HG03521 (cell line): ENCODE data around the gene S1PR5.
A peak's percentile ranks its signal among the peaks of the same experiment; 100 is the strongest.

Source experiments
- ATAC-seq: cut with Tn5 transposase; IDR thresholded peaks from one replicate; pipeline ENCODE4 v1.9.1; 2021; ENCODE audit warnings: mild to moderate bottlenecking, moderate library complexity; ENCODE audit not compliant: unreplicated experiment

S1PR5 gene

DNA sequence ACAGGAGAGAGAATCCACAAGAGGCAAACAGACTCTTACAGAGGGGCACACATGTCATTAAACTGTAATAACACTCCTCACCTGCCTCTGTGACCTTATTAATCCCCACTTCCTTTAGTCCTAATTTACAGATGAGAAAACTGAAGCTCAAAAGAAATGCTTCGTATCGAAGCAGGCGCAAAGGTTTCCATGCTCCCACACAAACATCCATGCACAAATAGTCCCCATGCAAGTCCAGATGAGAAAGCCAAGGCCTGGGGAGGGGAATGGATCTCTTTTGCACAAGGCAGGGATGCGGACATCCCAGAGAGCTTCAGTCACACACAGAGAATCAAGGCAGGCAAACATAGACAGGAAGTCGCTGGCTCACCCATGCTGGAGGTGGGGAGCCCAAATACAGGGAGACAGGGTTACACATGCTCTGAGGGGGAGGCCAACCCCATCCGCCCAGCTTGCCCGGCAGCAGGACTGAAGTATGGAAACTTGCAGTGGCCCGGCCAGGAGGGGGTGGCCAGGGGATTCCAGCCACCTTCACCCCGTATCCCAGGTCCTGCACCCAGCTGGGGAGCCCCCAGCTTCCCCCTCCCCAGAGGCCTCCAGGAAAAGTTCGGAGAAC lies 468 bp downstream of the S1PR5 start:
- ATAC-seq, result no peak

- ATAC-seq, result no peak
Observed at GRCh38 chr19:10516064-10516385, 1.2 kb downstream of the S1PR5 start.

DNA sequence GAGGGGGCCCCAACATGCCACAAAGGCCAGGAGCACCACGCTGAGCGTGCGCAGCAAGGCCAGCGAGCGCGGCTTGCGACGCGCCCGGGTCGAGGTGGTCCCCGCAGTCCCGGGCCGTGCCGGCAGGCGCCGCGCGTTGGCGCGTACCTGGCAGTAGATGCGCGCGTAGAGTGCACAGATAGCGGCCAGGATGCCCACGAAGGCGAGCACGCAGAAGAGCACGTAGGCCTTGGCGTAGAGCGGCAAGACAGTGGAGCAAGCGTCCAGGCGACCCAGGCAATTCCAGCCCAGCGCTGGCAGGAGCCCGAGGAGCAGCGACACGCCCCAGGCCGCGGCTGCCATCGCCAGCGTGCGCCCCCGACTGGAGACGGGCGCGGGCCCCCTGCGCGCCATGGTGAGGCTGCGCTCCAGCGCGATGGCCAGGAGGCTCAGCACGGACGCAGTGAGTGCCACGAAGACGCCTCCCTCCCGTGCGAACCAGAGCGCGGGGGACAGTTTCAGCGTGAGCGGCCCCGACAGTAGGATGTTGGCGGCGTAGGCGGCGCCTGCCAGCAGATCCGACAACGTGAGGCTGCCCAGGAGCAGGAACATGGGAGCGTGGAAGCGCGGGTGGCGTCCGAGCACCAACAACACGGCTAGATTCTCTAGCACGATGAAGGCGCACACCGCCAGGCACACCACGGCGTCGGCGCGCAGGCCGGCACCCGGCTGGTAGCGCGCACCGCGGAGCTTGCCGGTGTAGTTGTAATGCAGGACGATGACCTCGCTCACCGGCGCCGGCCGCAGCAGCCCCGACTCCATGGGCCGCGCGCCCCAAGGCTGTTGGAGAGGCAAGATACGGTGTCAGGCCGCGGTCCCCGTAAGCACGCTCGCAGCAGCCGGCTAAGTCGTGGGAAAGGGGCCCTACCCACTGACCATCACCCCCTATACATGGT lies 2.8 kb downstream of the S1PR5 start:
- ATAC-seq, result no peak

DNA sequence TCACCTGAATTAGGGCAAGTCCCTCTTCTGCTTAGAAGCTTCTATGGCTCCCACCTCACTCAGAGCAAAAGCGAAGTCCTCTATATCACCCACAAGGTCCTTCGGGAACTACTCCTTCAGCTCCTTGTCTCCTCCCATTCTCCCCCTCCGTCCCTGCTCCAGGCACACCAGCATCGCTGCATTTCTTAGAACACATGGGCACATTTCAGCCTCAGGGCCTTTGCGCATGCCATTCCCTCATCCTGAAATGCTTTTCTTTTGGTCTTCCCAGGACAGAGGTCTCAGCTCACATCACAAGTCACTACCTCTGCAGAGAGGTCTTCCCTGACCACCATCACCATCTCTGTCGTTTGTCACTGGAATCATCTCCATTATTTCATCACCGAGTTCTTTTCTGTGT lies 4.0 kb downstream of the S1PR5 start:
- ATAC-seq, result no peak

- no peak for ATAC-seq
Observed at GRCh38 chr19:10510301-10510802, 6.9 kb downstream of the S1PR5 start.

GRCh38 chr19:10508707-10509106 lies 8.5 kb downstream of the S1PR5 start:
- no peak for ATAC-seq

GRCh38 chr19:10508036-10508435 lies 9.2 kb downstream of the S1PR5 start:
- no peak for ATAC-seq

DNA sequence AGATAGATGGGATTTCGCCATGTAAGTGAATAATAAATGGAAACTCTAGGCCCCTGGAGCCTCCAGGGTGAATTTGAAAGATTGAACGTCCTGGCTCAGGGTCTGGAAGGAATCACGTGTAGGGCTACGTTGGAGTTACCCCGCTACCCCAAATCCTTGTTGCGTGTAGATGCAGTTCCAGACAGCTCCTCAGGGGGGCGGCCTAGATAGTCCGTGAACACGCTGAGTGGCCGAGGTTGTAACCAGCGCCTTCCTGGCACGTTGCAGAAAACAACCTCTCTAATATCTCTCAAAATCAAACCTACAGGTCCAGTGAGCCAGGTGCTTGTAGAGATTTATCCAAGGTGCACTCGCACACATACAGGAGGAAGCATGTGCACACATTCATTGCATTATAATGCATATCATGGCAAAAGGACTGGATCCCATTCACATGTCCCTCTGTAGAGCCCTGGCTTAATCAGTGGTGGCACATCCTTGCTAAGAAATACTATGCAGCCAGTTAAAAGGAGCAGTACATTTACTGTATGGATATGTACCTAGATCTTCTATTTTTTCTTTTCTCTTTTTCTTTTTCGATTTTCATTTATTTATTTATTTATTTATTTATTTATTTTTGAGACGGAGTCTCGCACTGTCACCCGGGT lies 11.5 kb downstream of the S1PR5 start:
- no peak for ATAC-seq

GRCh38 chr19:10503002-10503789 lies 14.1 kb downstream of the S1PR5 start, which contains the start of gene KEAP1:
Gene KEAP1, minus strand, starts transcription at chr19:10503356. Its CDS starts 3,323 bp downstream, at chr19:10500033.
- ATAC-seq, result peak; percentile 27

DNA sequence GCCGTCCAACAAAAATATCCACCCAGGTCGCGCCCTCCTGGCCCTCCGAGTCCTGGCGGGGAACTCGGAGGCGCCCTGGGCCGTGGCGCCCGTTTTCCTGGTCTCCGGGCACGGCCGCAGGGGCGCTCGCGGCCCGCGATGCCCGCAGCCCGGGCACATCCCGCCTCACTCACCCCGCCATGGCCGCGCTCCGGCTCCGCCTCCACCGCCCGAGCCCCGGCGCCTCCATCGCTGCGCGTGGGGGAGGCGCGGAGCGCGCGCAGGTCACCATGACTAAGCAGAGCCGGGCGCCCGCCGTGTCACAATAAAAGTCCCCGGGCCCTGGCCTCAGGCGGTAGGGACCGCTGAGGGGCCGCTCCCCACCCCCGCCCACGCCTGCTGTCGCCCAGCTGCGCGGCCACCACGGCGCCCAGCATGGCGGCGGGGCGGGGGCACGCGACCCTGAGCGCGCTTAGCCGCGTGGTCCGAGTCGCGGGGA lies 14.7 kb downstream of the S1PR5 start:
- peak; percentile 90 for ATAC-seq

- peak; percentile 15 for ATAC-seq
Observed at GRCh38 chr19:10501971-10502523, 15.2 kb downstream of the S1PR5 start.

DNA sequence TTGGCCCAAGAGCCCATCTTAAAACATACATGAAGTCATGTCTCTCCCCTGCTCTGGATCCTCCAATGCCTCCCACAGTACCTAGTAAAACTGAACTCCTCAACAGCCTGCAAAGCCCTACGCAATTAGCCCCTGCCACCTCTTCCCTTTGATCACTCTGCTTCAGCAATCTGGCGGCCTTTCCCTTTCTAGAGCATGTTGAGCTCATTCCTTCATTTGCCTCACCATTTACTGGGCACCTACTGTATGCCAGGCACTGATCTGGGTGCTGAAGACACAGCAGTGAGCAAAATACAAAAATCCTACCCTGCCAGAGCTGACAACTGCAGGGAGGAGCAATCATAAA lies 17.0 kb downstream of the S1PR5 start:
- ATAC-seq, result no peak

DNA sequence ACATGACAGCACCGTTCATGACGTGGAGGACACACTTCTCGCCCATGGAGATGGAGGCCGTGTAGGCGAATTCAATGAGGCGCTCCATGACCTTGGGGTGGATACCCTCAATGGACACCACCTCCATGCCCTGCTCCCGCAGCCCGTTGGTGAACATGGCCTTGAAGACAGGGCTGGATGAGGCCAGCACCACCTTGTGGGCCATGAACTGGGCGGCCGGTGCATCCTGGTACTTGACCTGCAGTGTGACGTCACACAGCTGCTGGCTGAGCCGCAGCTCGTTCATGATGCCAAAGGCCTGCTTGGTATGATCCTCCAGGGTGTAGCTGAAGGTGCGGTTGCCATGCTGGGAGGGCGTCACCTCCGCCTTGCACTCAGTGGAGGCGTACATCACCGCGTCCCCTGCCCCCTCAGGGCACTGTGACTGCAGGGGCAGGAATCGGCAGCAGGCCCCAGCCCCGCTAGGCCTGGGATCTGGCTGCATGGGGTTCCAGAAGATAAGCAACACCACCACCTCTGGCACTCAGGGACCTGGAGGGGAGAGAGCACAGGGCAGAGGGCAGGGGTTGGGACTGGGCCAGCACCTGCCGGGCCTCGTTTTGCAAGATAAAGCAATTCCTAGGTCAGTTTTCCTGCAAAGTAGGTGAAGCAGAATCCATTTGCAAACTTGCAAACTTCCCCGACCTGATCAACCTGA lies 17.5 kb downstream of the S1PR5 start:
- ATAC-seq, result no peak

DNA sequence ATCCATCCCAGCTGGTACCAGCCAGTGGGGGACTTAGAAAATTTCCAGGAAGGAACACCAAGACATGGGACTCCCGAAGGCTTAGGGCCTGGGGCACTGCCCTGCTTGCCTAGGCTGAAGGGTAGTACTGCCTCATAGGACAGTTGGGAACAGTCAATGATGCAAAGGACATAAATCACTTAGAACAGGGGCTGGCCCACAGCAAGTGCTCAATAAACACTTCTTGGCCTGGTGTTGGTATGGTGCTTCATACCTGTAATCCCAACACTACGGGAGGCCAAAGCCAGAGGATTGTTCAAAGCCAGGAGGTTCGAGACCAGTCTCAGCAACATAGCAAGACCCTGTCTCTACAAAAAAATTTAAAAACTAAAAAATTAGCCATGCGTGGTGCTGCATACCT lies 19.9 kb downstream of the S1PR5 start:
- ATAC-seq, result no peak

DNA sequence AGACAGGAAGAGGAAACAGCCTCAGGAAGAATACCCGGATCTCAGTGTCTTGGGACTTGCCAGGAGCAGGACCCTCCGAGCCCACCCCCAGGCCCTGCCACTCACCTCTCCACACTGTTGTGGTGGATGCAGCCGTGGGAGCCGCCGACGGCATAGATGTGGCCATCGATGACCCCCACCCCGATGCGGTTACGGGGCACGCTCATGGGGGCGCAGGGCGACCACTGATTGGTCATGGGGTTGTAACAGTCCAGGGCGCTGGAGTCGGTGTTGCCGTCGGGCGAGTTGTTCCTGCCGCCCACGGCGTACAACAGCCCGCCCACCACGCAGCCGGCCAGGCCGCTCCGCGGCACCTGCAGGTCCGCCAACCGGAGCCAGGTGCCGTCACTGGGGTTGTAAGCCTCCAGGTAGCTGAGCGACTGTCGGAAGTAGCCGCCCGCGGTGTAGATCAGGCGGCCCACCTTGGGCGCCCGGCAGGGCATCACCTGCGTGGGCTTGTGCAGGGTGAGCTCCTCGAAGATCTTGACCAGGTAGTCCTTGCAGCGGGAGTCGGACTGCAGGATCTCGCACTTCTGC lies 25.7 kb downstream of the S1PR5 start:
- ATAC-seq, result no peak

GRCh38 chr19:10486551-10486950 lies 30.7 kb downstream of the S1PR5 start:
- ATAC-seq, result no peak

DNA sequence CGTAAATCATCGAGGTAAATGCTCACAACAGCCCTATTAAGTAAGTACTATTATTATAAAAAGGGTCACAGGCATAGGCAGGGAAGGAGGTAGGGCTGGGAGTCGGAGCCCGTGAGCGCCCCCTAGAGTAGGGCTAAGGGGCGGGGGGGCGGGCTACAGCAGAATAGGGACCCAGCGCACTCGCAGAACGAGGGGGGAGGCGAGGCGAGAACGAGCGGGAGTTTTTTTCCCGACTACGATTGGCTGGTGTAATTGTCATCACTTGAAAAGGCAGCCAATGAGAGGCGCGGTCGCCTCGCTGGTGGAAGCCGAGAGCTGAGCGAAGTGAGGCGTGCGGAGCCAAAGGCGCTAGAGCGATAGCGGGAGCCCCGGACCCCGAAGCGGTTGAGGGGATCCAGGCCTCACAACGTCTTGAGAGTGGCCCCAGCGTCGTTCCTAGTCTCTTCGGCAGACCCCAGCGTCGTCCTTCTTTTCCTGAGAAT lies 38.3 kb downstream of the S1PR5 start:
- no peak for ATAC-seq

- no peak for ATAC-seq
Observed at GRCh38 chr19:10478476-10478875, 38.8 kb downstream of the S1PR5 start.

DNA sequence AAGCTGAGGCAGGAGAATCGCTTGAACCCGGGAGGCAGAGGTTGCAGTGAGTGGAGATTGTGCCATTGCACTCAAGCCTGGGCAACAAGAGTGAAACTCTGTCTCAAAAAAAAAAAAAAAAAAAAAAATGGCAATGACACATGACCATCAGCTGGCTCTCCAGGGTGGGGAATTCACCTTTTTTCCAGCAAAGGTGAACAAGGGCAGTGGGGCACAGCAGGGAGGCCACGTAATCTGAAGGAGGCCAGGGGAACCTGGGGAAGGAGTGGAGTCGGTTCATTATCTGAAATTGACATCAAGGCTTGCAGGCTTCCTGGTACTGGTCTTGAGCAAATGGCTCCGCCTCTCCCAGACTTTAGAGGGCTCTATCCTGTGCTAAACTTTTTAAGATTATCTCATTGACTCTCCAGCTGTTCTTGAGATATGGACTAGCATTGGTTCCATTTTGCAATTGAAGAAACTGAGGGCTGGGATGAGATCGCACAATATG lies 42.2 kb downstream of the S1PR5 start:
- no peak for ATAC-seq
